GM13976 (cell line): Measurements from ENCODE around the gene TGM6.

Source experiments
- DNase-seq: peaks from one replicate; pipeline ENCODE4 v3.0.0; 2012; ENCODE audit warnings: low spot score
- in situ Hi-C: fragments of 300-500 bp; cut with MboI; formaldehyde crosslinking; loops from one replicate; pipeline ENCODE4 v1.12.0; 2022; ENCODE audit warnings: low sequenced_read_pairs, mixed read lengths, inconsistent platforms; ENCODE audit not compliant: unreplicated experiment
- TF ChIP-seq, protein P1 (sequence below): IDR thresholded peaks from 2 replicates; pipeline ENCODE4 v1.5.1; 2012; ENCODE audit warnings: borderline replicate concordance, mild to moderate bottlenecking; ENCODE audit not compliant: insufficient read depth; ENCODE audit errors: extremely low read depth, missing control alignments, control extremely low read depth

The TGM6 gene

DNA sequence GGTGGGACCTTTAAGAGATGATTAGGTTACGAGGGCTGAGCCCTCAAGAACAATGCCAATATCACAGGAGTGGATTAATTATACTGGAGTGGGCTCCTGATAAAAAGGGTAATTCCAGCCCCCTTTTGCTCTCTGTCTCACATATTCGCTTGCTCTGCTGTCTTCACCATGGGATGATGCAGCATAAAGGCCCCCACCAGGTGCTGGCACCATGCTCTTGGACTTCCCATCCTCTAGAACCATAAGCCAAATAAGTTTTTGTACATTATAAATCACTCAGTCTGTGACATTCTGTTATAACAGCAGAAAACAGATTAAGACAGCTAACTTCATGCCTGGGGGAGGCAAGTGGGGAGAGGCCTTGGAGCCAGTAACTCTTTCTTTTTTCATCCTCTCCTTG, 99.7 kb downstream of the TGM6 start:
- in situ Hi-C loops, result no loop called here
- no peak for DNase-seq
- TF ChIP-seq, protein P1, sequence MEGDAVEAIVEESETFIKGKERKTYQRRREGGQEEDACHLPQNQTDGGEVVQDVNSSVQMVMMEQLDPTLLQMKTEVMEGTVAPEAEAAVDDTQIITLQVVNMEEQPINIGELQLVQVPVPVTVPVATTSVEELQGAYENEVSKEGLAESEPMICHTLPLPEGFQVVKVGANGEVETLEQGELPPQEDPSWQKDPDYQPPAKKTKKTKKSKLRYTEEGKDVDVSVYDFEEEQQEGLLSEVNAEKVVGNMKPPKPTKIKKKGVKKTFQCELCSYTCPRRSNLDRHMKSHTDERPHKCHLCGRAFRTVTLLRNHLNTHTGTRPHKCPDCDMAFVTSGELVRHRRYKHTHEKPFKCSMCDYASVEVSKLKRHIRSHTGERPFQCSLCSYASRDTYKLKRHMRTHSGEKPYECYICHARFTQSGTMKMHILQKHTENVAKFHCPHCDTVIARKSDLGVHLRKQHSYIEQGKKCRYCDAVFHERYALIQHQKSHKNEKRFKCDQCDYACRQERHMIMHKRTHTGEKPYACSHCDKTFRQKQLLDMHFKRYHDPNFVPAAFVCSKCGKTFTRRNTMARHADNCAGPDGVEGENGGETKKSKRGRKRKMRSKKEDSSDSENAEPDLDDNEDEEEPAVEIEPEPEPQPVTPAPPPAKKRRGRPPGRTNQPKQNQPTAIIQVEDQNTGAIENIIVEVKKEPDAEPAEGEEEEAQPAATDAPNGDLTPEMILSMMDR, result no peak
